Measurements from ENCODE around the gene CRYBG2. TPM values are rescaled to one million over a fixed set of nuclear protein-coding genes. Genes with fewer than 3 reads are reported as not detected.

The CRYBG2 gene
- total and polyA plus RNA-seq, 2 of the 13 experiments (the other 11 are each of a cell fraction or from before 2014, with no cell fraction given): 1.3 to 2.9 TPM

DNA sequence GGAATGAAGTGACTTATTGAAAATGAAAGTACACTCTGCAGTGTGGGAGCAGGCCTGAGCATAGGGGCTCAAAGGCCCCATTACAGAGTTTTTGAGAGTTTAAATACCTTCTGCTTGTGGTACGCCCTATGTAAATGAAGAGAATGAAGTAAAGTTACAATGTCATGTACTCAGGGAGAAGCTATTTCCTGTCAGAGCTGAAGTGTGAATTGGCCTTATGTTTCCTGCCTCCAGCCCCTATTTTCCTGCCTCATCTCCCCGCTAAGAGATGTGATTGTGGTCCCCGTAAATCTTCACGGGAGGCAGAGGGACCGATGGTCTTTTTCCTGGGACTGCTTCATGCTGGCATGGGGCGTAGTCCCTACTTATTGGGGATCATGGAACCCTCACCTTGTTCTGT lies 21.2 kb upstream of the CRYBG2 start:
- POLR2A ChIA-PET: no interaction called here
- no peak for FAIRE-seq
- CTCF ChIA-PET (ENCODE audit: low intra/inter-chr PET ratio, low total read pairs): no interaction called here
- Histone ChIP-seq H3K9ac (ENCODE audit: insufficient read depth, low read depth, low read length) (no peak overlapping the region), H4K20me1 (ENCODE audit: insufficient read depth, low read length) (no peaks in the 10 kb centered on the region), H3K9me3 (ENCODE audit: low read length) (no peaks in the 10 kb centered on the region), H3K36me3 (replicated peaks in 1 of 2; ENCODE audit: control insufficient read depth in 1 of 2, insufficient read depth in 2 of 2, low read length in 2 of 2) (no peaks in the 10 kb centered on the region), H3K27me3 (ENCODE audit: control insufficient read depth in 1 of 2, insufficient read depth in 2 of 2, low read length in 2 of 2) (peaks cover 2 to 4% of the 10 kb centered on the region in 2 experiments; a peak in 2 of 5 replicates), H3K79me2 (ENCODE audit: insufficient read depth, low read length) (no peaks in the 10 kb centered on the region), H3K27ac (ENCODE audit: extremely low read length, insufficient read depth, low read length) (no peak overlapping the region), H3K4me3 (replicated peaks in 1 of 3; ENCODE audit: insufficient read depth in 1 of 3, low read depth in 2 of 3, low read length in 3 of 3) (no peak overlapping the region), H3K4me1 (ENCODE audit: insufficient read depth, low read length) (no peaks in the 10 kb centered on the region), H3K4me2 (ENCODE audit: low read depth, low read length) (no peak overlapping the region), H2AFZ (ENCODE audit: low read length) (no peak overlapping the region)
- BruUV-seq (replicated peaks): no TSS peak
- 57% methylated on average over 6 of the region's 6 CpGs for WGBS (ENCODE audit: low lambda C conversion rate)
- DNase-seq (ENCODE audit: low spot score): no peak
- in situ Hi-C loops (cut with HindIII; ENCODE audit: extremely low pct_ligation_motif_present, low pct_unique_long_range_greater_than_20kb): no loop called here
- ATAC-seq: no peak
- TF ChIP-seq ZNF749 (CRISPR knock-in tag; IDR thresholded peaks at IDR 0.05; ENCODE audit: borderline replicate concordance): no peak
- no peak for TF ChIP-seq FOXO1 (CRISPR knock-in tag; IDR thresholded peaks at IDR 0.05)
- no peak for TF ChIP-seq ZKSCAN8 (CRISPR knock-in tag; IDR thresholded peaks at IDR 0.05; ENCODE audit: borderline replicate concordance)
- no peak for TF ChIP-seq PPARG (CRISPR knock-in tag; conservative IDR thresholded peaks at IDR 0.05)
- TF ChIP-seq SOX6 (IDR thresholded peaks at IDR 0.05): no peak
- no peak for TF ChIP-seq SOX6 (CRISPR knock-in tag; IDR thresholded peaks at IDR 0.05)
- no peak for TF ChIP-seq SRSF4 (IDR thresholded peaks at IDR 0.05; ENCODE audit: low read depth, low read length, poor library complexity, severe bottlenecking)
- no peak for TF ChIP-seq ZNF616 (CRISPR knock-in tag; IDR thresholded peaks at IDR 0.05; ENCODE audit: low read depth)
- TF ChIP-seq STAG1 (CRISPR knock-in tag; IDR thresholded peaks at IDR 0.05): no peak
- TF ChIP-seq IRF2 (CRISPR knock-in tag; IDR thresholded peaks at IDR 0.05): no peak
- no peak for TF ChIP-seq GATAD1 (CRISPR knock-in tag; IDR thresholded peaks at IDR 0.05)
- TF ChIP-seq THAP11 (CRISPR knock-in tag; IDR thresholded peaks at IDR 0.05): no peak
- no peak for TF ChIP-seq SAFB2 (CRISPR knock-in tag; IDR thresholded peaks at IDR 0.05; ENCODE audit: borderline replicate concordance, low read depth)
- no peak for TF ChIP-seq ZFP36L1 (CRISPR knock-in tag; IDR thresholded peaks at IDR 0.05)
- intact Hi-C loops (cut with micrococcal nuclease; ENCODE audit: unreplicated experiment): no loop called here
